Natural killer cell (primary cell): ENCODE results near the gene POLR1C. TPM values are rescaled to one million over a fixed set of nuclear protein-coding genes. Genes with fewer than 3 reads are reported as not detected.

Experiments used
- ATAC-seq, 3 donors: fragments of 150-1000 bp in 2 of 3; fragments of 200-7000 bp in 1 of 3; cut with Tn5 transposase; 1 replicate in 1 of 3; 2 replicates in 2 of 3; pipeline ENCODE4 v1.10.0; 2021; ENCODE audit warnings: mild to moderate bottlenecking in 2 of 3, moderate library complexity in 2 of 3
- DNase-seq, 2 donors: peaks; one replicate each; pipeline versions ENCODE4 v3.0.0 to v3.0.0-alpha.2; 2013 to 2021; ENCODE audit warnings: mixed read lengths in 1 of 2
- H3K27ac ChIP-seq: one replicate; pipeline ENCODE4 v1.5.1; 2013; ENCODE audit warnings: mild to moderate bottlenecking, low read length
- H3K27me3 ChIP-seq: one replicate; pipeline ENCODE4 v1.6.1; 2013; ENCODE audit warnings: low read length; ENCODE audit not compliant: control insufficient read depth, insufficient read depth
- H3K36me3 ChIP-seq: one replicate; pipeline ENCODE4 v1.6.1; 2013; ENCODE audit warnings: low read length; ENCODE audit not compliant: control insufficient read depth, insufficient read depth
- H3K4me1 ChIP-seq: one replicate; pipeline ENCODE4 v1.6.1; 2013; ENCODE audit warnings: low read length; ENCODE audit not compliant: control insufficient read depth, insufficient read depth
- H3K4me3 ChIP-seq: one replicate; pipeline ENCODE4 v1.5.1; 2013; ENCODE audit warnings: low read length
- H3K9me3 ChIP-seq: one replicate; pipeline ENCODE4 v1.6.1; 2013; ENCODE audit warnings: low read length; ENCODE audit not compliant: control insufficient read depth, insufficient read depth
- H3K27ac Mint-ChIP-seq, 2 donors: one replicate each; pipeline ENCODE4 v1.8.0; 2022; ENCODE audit warnings: mild to moderate bottlenecking in 2 of 2, mixed read lengths in 2 of 2, moderate library complexity in 1 of 2
- H3K27me3 Mint-ChIP-seq, 2 donors: one replicate each; pipeline ENCODE4 v1.8.0; 2022; ENCODE audit warnings: low read depth in 2 of 2, mixed read lengths in 2 of 2
- H3K36me3 Mint-ChIP-seq: one replicate; pipeline ENCODE4 v1.8.0; 2022; ENCODE audit warnings: mixed read lengths
- H3K4me1 Mint-ChIP-seq, 2 donors: one replicate each; pipeline ENCODE4 v1.8.0; 2022; ENCODE audit warnings: mixed read lengths in 2 of 2
- H3K4me3 Mint-ChIP-seq: one replicate; pipeline ENCODE4 v1.8.0; 2022; ENCODE audit warnings: mild to moderate bottlenecking, moderate library complexity, mixed read lengths
- H3K9me3 Mint-ChIP-seq, 2 donors: one replicate each; pipeline ENCODE4 v1.8.0; 2022; ENCODE audit warnings: mixed read lengths in 2 of 2
- CTCF ChIP-seq: fragments of 200-600 bp; IDR thresholded peaks from one replicate; pipeline ENCODE4 v1.8.0; 2022; ENCODE audit warnings: antibody characterized with exemption
- WGBS: methylation state at CpG from one replicate; pipeline ENCODE4 v1.1.7; 2013; ENCODE audit warnings: missing lambda C conversion rate; ENCODE audit not compliant: insufficient coverage; 5-methylcytosine and 5-hydroxymethylcytosine counted together
- intact Hi-C: fragments of 100-400 bp; cut with micrococcal nuclease; formaldehyde crosslinking; loops from one replicate; pipeline ENCODE4 v1.14.2; 2022
- total RNA-seq, 4 donors: library from RNA; stranded (reverse); fragments of 120-200 nt in 1 of 4; gene quantifications; one replicate each; pipeline versions ENCODE4 v1.2.3 to v1.2.4, GENCODE V29; 2013 to 2022

Gene POLR1C
- total RNA-seq, 3 donors from 2014 or later (not counting 1 experiment from before 2014, with no cell fraction given): 22.3 to 29.3 (median 25.8) TPM

DNA sequence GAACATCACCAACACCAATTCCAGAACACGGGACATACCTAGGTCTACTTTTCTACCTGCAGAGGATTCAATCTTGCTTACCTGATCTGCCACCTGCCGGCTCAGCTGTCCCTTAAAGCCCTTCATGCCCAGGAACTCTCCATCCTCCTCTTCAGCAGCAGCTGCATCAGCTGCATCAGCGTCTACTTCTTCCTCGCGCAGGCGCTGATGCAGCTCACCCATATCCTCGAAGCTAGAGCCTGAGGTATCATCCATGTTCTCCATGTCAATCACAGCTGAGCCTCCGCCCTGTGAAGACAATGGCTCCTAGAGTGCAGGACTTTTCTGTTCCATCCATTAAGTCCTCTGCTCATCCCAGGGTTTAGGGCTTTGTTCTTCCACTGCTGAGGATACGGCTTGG lies 1.1 kb upstream of the POLR1C start:
- no peaks in the 10 kb centered on the region for H3K27me3 Mint-ChIP-seq
- Histone ChIP-seq H3K4me1 (peaks cover 27% of the 10 kb centered on the region), H3K27me3 (no peaks in the 10 kb centered on the region), H3K27ac (no peak overlapping the region), H3K36me3 (peaks cover 56% of the 10 kb centered on the region), H3K9me3 (no peaks in the 10 kb centered on the region), H3K4me3 (peak overlapping the region; percentile 86)
- no peak overlapping the region for H3K4me3 Mint-ChIP-seq
- no peak for ATAC-seq
- H3K9me3 Mint-ChIP-seq: no peaks in the 10 kb centered on the region
- peaks cover 7 to 14% of the 10 kb centered on the region in 2 donors for H3K4me1 Mint-ChIP-seq
- DNase-seq: no peak
- intact Hi-C loops: loop anchor here (5.0 to 10.0 kb wide), 3 partner anchors 39 to 151 kb away; partner anchors contain the start of genes POLH, TJAP1, XPO5 and ZNF318
- peaks cover 6% of the 10 kb centered on the region for H3K36me3 Mint-ChIP-seq
- no peak for TF ChIP-seq CTCF
- WGBS: 89% methylated on average over 9 of the region's 9 CpGs
- no peak overlapping the region for H3K27ac Mint-ChIP-seq

DNA sequence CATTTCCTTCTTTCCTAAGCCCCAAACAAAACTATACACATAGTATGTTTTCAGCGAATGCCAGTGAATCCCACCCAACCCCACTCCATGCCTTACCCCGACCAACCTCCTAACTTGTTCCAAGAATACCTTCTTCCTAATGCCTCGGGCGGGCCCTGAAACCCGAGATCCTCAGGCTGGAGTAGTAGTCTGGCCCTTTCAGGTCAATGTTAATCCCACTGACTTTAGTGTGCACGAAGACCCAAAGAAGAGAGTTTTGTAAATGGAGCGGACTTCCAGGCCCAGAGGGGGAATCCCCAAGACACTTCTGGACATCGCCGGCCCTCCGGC lies 557 bp upstream of the POLR1C start:
- peak overlapping the region; percentile 60 for H3K27ac ChIP-seq
- peaks cover 26% of the 10 kb centered on the region for H3K4me1 ChIP-seq
- H3K36me3 Mint-ChIP-seq: peaks cover 6% of the 10 kb centered on the region
- no peak overlapping the region for H3K4me3 Mint-ChIP-seq
- H3K9me3 ChIP-seq: no peaks in the 10 kb centered on the region
- H3K27me3 Mint-ChIP-seq: no peaks in the 10 kb centered on the region
- H3K4me3 ChIP-seq: peak overlapping the region; percentile 86
- intact Hi-C loops: loop anchor here (5.0 to 10.0 kb wide), 3 partner anchors 39 to 152 kb away; partner anchors contain the start of genes POLH, TJAP1, XPO5 and ZNF318
- peaks cover 7 to 14% of the 10 kb centered on the region in 2 donors for H3K4me1 Mint-ChIP-seq
- ATAC-seq: peak in 2 of 3 donors; percentile 6 to 11
- DNase-seq: no peak
- H3K9me3 Mint-ChIP-seq: no peaks in the 10 kb centered on the region
- H3K36me3 ChIP-seq: peaks cover 56% of the 10 kb centered on the region
- no peak overlapping the region for H3K27ac Mint-ChIP-seq
- under 1% methylated on average over 10 of the region's 10 CpGs for WGBS
- no peak for TF ChIP-seq CTCF
- no peaks in the 10 kb centered on the region for H3K27me3 ChIP-seq

GRCh38 chr6:43517505-43518357 lies 842 bp downstream of the POLR1C start:
- no peak for ATAC-seq
- no peaks in the 10 kb centered on the region for H3K9me3 ChIP-seq
- H3K27me3 ChIP-seq: no peaks in the 10 kb centered on the region
- Mint-ChIP-seq H3K27me3 (no peaks in the 10 kb centered on the region), H3K4me1 (peaks cover 0 to 14% of the 10 kb centered on the region in 2 donors), H3K4me3 (no peak overlapping the region), H3K9me3 (no peaks in the 10 kb centered on the region), H3K36me3 (no peaks in the 10 kb centered on the region), H3K27ac (no peak overlapping the region)
- WGBS: 7% methylated on average over 10 of the region's 10 CpGs
- H3K4me3 ChIP-seq: peak overlapping the region; percentile 86
- no peak for TF ChIP-seq CTCF
- H3K36me3 ChIP-seq: peaks cover 57% of the 10 kb centered on the region
- H3K27ac ChIP-seq: peak overlapping the region; percentile 62
- intact Hi-C loops: loop anchor here (1.0 to 10.0 kb wide), 4 partner anchors 40 to 153 kb away; partner anchors contain the start of genes ABCC10, POLH, TJAP1 and XPO5
- peak in 1 of 2 donors; percentile 40 for DNase-seq
- peaks cover 26% of the 10 kb centered on the region for H3K4me1 ChIP-seq
